ENCODE measurements around the gene ALDH4A1. TPM values are rescaled to one million over a fixed set of nuclear protein-coding genes. Genes with fewer than 3 reads are reported as not detected.

ALDH4A1 gene
- total and polyA plus RNA-seq, 2 experiments from 2014 or later = 11.3 to 33.8 TPM

DNA sequence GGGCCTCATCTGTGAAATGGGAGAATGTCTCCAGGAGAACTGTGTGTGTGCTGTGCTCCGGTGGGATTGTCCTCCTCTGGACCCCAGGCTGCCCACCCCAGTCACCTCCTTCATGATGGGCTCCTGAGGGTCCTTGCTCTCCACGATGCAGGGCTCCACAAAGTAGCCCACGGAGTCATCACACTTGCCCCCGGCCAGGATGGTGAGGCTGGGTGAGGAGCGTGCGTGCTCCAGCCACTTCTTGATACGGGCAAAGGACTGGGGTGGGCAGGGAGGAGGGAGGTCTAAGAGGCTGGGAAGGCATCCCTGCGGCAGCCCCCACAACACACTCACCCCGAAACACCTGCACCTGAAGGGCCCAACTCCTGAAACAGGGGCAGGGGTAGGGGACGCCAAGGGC is 26.1 kb downstream of the ALDH4A1 start:
- Histone ChIP-seq H3K79me2 (replicated peaks; ENCODE audit: insufficient read depth) (no peaks in the 10 kb centered on the region), H3F3A (replicated peaks; ENCODE audit: low read depth) (no peaks in the 10 kb centered on the region), H4K20me1 (replicated peaks; ENCODE audit: insufficient read depth) (no peaks in the 10 kb centered on the region; the same call in 1 of the 2 replicates), H3K4me1 (ENCODE audit: insufficient read depth) (peaks cover 5% of the 10 kb centered on the region; the same call in 1 of the 2 replicates), H3K4me3 (no peak overlapping the region), H3K9me2 (ENCODE audit: insufficient read depth) (no peaks in the 10 kb centered on the region), H3K27me3 (ENCODE audit: insufficient read depth) (no peaks in the 10 kb centered on the region), H3K27ac (ENCODE audit: low read depth) (no peak overlapping the region), H3K36me3 (ENCODE audit: insufficient read depth) (no peaks in the 10 kb centered on the region), H2AFZ (no peak overlapping the region), H3K4me2 (no peak overlapping the region)
- ATAC-seq (no peak), DNase-seq (ENCODE audit: low spot score) (no peak)
- peaks cover 3% of the 10 kb centered on the region for H3K27me3 Mint-ChIP-seq (ENCODE audit: insufficient read depth, low read depth, poor library complexity)
- H3K4me1 Mint-ChIP-seq = no peaks in the 10 kb centered on the region
- no peaks in the 10 kb centered on the region for H3K9me3 Mint-ChIP-seq
- no peak overlapping the region for H3K27ac Mint-ChIP-seq
- no peaks in the 10 kb centered on the region; the same call in 2 of the 3 replicates for H3K36me3 Mint-ChIP-seq (ENCODE audit: low read depth)
- TF ChIP-seq EZH2phosphoT487 (IDR thresholded peaks at IDR 0.05; ENCODE audit: unreplicated experiment) = no peak
- TF ChIP-seq NANOG (IDR thresholded peaks at IDR 0.05; ENCODE audit: borderline replicate concordance) = no peak
- no peak for TF ChIP-seq EZH2 (IDR thresholded peaks at IDR 0.05; ENCODE audit: low read depth, unreplicated experiment)
- TF ChIP-seq, protein P1, sequence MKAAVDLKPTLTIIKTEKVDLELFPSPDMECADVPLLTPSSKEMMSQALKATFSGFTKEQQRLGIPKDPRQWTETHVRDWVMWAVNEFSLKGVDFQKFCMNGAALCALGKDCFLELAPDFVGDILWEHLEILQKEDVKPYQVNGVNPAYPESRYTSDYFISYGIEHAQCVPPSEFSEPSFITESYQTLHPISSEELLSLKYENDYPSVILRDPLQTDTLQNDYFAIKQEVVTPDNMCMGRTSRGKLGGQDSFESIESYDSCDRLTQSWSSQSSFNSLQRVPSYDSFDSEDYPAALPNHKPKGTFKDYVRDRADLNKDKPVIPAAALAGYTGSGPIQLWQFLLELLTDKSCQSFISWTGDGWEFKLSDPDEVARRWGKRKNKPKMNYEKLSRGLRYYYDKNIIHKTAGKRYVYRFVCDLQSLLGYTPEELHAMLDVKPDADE (IDR thresholded peaks at IDR 0.05) = no peak
- TF ChIP-seq STAT1 (IDR thresholded peaks at IDR 0.05; ENCODE audit: unreplicated experiment) = no peak
- no peak for TF ChIP-seq ZNF331 (CRISPR knock-in tag; IDR thresholded peaks at IDR 0.05; ENCODE audit: low read depth)
- no peak for TF ChIP-seq CREB1 (CRISPR knock-in tag; IDR thresholded peaks at IDR 0.05; ENCODE audit: low read depth)
- H3K4me3 Mint-ChIP-seq = no peak overlapping the region

DNA sequence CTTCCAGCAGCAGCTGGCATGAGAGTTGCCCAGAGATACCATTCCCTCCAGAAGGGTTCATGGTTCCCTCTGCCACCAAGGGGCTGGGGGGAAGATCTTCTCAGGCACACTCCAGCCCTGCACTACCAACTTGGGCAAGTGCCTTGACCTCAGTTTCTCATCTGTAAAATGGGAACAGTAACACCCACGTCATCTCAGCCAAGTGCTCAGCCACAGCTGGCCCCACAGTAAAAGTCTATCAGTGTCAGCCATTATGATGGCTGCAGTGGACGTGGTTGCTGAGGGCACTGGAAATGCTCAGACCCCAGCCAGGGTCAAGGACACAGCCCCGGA is 26.6 kb downstream of the ALDH4A1 start:
- Histone ChIP-seq H4K20me1 (replicated peaks; ENCODE audit: insufficient read depth) (no peaks in the 10 kb centered on the region; the same call in 1 of the 2 replicates), H3F3A (replicated peaks; ENCODE audit: low read depth) (no peaks in the 10 kb centered on the region), H3K27ac (ENCODE audit: low read depth) (no peak overlapping the region), H3K79me2 (replicated peaks; ENCODE audit: insufficient read depth) (no peaks in the 10 kb centered on the region), H3K27me3 (ENCODE audit: insufficient read depth) (no peaks in the 10 kb centered on the region), H3K9me2 (ENCODE audit: insufficient read depth) (no peaks in the 10 kb centered on the region), H3K4me1 (ENCODE audit: insufficient read depth) (peaks cover 5% of the 10 kb centered on the region; the same call in 1 of the 2 replicates), H3K36me3 (ENCODE audit: insufficient read depth) (no peaks in the 10 kb centered on the region), H3K4me3 (no peak overlapping the region), H3K4me2 (no peak overlapping the region), H2AFZ (no peak overlapping the region)
- ATAC-seq (no peak), DNase-seq (ENCODE audit: low spot score) (no peak)
- Mint-ChIP-seq H3K36me3 (ENCODE audit: low read depth) (no peaks in the 10 kb centered on the region; the same call in 2 of the 3 replicates), H3K27ac (no peak overlapping the region), H3K9me3 (no peaks in the 10 kb centered on the region), H3K4me3 (no peak overlapping the region), H3K4me1 (no peaks in the 10 kb centered on the region), H3K27me3 (ENCODE audit: insufficient read depth, low read depth, poor library complexity) (peaks cover 2% of the 10 kb centered on the region)
- TF ChIP-seq CREB1 (CRISPR knock-in tag; IDR thresholded peaks at IDR 0.05; ENCODE audit: low read depth) (no peak), EZH2phosphoT487 (IDR thresholded peaks at IDR 0.05; ENCODE audit: unreplicated experiment) (no peak), EZH2 (IDR thresholded peaks at IDR 0.05; ENCODE audit: low read depth, unreplicated experiment) (no peak), ZNF331 (CRISPR knock-in tag; IDR thresholded peaks at IDR 0.05; ENCODE audit: low read depth) (no peak), NANOG (IDR thresholded peaks at IDR 0.05; ENCODE audit: borderline replicate concordance) (no peak)
- TF ChIP-seq, protein P2, sequence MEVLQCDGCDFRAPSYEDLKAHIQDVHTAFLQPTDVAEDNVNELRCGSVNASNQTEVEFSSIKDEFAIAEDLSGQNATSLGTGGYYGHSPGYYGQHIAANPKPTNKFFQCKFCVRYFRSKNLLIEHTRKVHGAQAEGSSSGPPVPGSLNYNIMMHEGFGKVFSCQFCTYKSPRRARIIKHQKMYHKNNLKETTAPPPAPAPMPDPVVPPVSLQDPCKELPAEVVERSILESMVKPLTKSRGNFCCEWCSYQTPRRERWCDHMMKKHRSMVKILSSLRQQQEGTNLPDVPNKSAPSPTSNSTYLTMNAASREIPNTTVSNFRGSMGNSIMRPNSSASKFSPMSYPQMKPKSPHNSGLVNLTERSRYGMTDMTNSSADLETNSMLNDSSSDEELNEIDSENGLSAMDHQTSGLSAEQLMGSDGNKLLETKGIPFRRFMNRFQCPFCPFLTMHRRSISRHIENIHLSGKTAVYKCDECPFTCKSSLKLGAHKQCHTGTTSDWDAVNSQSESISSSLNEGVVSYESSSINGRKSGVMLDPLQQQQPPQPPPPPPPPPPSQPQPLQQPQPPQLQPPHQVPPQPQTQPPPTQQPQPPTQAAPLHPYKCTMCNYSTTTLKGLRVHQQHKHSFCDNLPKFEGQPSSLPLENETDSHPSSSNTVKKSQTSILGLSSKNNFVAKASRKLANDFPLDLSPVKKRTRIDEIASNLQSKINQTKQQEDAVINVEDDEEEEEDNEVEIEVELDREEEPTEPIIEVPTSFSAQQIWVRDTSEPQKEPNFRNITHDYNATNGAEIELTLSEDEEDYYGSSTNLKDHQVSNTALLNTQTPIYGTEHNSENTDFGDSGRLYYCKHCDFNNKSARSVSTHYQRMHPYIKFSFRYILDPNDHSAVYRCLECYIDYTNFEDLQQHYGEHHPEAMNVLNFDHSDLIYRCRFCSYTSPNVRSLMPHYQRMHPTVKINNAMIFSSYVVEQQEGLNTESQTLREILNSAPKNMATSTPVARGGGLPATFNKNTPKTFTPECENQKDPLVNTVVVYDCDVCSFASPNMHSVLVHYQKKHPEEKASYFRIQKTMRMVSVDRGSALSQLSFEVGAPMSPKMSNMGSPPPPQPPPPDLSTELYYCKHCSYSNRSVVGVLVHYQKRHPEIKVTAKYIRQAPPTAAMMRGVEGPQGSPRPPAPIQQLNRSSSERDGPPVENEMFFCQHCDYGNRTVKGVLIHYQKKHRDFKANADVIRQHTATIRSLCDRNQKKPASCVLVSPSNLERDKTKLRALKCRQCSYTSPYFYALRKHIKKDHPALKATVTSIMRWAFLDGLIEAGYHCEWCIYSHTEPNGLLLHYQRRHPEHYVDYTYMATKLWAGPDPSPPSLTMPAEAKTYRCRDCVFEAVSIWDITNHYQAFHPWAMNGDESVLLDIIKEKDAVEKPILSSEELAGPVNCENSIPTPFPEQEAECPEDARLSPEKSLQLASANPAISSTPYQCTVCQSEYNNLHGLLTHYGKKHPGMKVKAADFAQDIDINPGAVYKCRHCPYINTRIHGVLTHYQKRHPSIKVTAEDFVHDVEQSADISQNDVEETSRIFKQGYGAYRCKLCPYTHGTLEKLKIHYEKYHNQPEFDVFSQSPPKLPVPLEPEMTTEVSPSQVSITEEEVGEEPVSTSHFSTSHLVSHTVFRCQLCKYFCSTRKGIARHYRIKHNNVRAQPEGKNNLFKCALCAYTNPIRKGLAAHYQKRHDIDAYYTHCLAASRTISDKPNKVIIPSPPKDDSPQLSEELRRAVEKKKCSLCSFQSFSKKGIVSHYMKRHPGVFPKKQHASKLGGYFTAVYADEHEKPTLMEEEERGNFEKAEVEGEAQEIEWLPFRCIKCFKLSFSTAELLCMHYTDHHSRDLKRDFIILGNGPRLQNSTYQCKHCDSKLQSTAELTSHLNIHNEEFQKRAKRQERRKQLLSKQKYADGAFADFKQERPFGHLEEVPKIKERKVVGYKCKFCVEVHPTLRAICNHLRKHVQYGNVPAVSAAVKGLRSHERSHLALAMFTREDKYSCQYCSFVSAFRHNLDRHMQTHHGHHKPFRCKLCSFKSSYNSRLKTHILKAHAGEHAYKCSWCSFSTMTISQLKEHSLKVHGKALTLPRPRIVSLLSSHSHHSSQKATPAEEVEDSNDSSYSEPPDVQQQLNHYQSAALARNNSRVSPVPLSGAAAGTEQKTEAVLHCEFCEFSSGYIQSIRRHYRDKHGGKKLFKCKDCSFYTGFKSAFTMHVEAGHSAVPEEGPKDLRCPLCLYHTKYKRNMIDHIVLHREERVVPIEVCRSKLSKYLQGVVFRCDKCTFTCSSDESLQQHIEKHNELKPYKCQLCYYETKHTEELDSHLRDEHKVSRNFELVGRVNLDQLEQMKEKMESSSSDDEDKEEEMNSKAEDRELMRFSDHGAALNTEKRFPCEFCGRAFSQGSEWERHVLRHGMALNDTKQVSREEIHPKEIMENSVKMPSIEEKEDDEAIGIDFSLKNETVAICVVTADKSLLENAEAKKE (CRISPR knock-in tag; IDR thresholded peaks at IDR 0.05) = no peak
- TF ChIP-seq, protein P3, sequence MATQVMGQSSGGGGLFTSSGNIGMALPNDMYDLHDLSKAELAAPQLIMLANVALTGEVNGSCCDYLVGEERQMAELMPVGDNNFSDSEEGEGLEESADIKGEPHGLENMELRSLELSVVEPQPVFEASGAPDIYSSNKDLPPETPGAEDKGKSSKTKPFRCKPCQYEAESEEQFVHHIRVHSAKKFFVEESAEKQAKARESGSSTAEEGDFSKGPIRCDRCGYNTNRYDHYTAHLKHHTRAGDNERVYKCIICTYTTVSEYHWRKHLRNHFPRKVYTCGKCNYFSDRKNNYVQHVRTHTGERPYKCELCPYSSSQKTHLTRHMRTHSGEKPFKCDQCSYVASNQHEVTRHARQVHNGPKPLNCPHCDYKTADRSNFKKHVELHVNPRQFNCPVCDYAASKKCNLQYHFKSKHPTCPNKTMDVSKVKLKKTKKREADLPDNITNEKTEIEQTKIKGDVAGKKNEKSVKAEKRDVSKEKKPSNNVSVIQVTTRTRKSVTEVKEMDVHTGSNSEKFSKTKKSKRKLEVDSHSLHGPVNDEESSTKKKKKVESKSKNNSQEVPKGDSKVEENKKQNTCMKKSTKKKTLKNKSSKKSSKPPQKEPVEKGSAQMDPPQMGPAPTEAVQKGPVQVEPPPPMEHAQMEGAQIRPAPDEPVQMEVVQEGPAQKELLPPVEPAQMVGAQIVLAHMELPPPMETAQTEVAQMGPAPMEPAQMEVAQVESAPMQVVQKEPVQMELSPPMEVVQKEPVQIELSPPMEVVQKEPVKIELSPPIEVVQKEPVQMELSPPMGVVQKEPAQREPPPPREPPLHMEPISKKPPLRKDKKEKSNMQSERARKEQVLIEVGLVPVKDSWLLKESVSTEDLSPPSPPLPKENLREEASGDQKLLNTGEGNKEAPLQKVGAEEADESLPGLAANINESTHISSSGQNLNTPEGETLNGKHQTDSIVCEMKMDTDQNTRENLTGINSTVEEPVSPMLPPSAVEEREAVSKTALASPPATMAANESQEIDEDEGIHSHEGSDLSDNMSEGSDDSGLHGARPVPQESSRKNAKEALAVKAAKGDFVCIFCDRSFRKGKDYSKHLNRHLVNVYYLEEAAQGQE (IDR thresholded peaks at IDR 0.05; ENCODE audit: unreplicated experiment) = no peak
